Measurements from ENCODE around the gene TASP1.
"Not testable (repeated sequence)": the region's sequence is repeated elsewhere in the genome, so short reads cannot be mapped to it uniquely, and the experiment has no call there.

TASP1 gene

GRCh38 chr20:13626724-13627123 lies 12.0 kb downstream of the TASP1 start:
- peaks cover 5% of the 10 kb centered on the region for H3K36me3 ChIP-seq (replicated peaks; ENCODE audit: low read depth, low read length)

GRCh38 chr20:13625304-13625979 lies 13.3 kb downstream of the TASP1 start:
- Histone ChIP-seq H3K4me3 (ENCODE audit: low read length) (no peak overlapping the region), H3K9ac (ENCODE audit: low read length) (no peak overlapping the region), H3K27me3 (ENCODE audit: low read depth, low read length) (no peaks in the 10 kb centered on the region), H3K27ac (ENCODE audit: low read length) (no peak overlapping the region), H3K4me2 (ENCODE audit: low read length) (no peak overlapping the region), H3K9me3 (ENCODE audit: insufficient read depth, low read length) (no peaks in the 10 kb centered on the region), H4K20me1 (ENCODE audit: insufficient read depth, low read length) (no peaks in the 10 kb centered on the region), H2AFZ (ENCODE audit: low read depth, low read length) (no peak overlapping the region), H3K4me1 (ENCODE audit: low read length) (no peaks in the 10 kb centered on the region), H3K79me2 (ENCODE audit: low read length) (no peaks in the 10 kb centered on the region), H3K36me3 (replicated peaks; ENCODE audit: low read depth, low read length) (peaks cover 5% of the 10 kb centered on the region)
- TF ChIP-seq, protein P1, sequence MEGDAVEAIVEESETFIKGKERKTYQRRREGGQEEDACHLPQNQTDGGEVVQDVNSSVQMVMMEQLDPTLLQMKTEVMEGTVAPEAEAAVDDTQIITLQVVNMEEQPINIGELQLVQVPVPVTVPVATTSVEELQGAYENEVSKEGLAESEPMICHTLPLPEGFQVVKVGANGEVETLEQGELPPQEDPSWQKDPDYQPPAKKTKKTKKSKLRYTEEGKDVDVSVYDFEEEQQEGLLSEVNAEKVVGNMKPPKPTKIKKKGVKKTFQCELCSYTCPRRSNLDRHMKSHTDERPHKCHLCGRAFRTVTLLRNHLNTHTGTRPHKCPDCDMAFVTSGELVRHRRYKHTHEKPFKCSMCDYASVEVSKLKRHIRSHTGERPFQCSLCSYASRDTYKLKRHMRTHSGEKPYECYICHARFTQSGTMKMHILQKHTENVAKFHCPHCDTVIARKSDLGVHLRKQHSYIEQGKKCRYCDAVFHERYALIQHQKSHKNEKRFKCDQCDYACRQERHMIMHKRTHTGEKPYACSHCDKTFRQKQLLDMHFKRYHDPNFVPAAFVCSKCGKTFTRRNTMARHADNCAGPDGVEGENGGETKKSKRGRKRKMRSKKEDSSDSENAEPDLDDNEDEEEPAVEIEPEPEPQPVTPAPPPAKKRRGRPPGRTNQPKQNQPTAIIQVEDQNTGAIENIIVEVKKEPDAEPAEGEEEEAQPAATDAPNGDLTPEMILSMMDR (IDR thresholded peaks at IDR 0.05; ENCODE audit: low read depth, low read length) = no peak
- no peak for TF ChIP-seq EZH2phosphoT487 (IDR thresholded peaks at IDR 0.05; ENCODE audit: low read depth)

More at GRCh38 chr20:13626724-13627123, 12.0 kb downstream of the TASP1 start:
- Histone ChIP-seq H3K4me2 (ENCODE audit: low read length) (no peak overlapping the region), H3K27me3 (ENCODE audit: low read depth, low read length) (no peaks in the 10 kb centered on the region), H3K27ac (ENCODE audit: low read length) (no peak overlapping the region), H2AFZ (ENCODE audit: low read depth, low read length) (no peak overlapping the region), H3K4me1 (ENCODE audit: low read length) (no peaks in the 10 kb centered on the region), H3K79me2 (ENCODE audit: low read length) (peaks cover 3% of the 10 kb centered on the region; the same call in 1 of the 2 replicates), H3K9me3 (ENCODE audit: insufficient read depth, low read length) (no peaks in the 10 kb centered on the region), H3K9ac (ENCODE audit: low read length) (no peak overlapping the region), H4K20me1 (ENCODE audit: insufficient read depth, low read length) (no peaks in the 10 kb centered on the region), H3K4me3 (ENCODE audit: low read length) (no peak overlapping the region)
- TF ChIP-seq, protein P1 (IDR thresholded peaks at IDR 0.05; ENCODE audit: low read depth, low read length) = no peak
- TF ChIP-seq EZH2phosphoT487 (IDR thresholded peaks at IDR 0.05; ENCODE audit: low read depth) = no peak

- H3K27ac ChIP-seq (ENCODE audit: low read length); H3K4me3 ChIP-seq (ENCODE audit: low read length); H3K27me3 ChIP-seq (ENCODE audit: low read depth, low read length); H3K79me2 ChIP-seq (ENCODE audit: low read length); H2AFZ ChIP-seq (ENCODE audit: low read depth, low read length); H3K4me2 ChIP-seq (ENCODE audit: low read length); H3K4me1 ChIP-seq (ENCODE audit: low read length); H3K9ac ChIP-seq (ENCODE audit: low read length); H3K9me3 ChIP-seq (ENCODE audit: insufficient read depth, low read length); H3K36me3 ChIP-seq (replicated peaks; ENCODE audit: low read depth, low read length); H4K20me1 ChIP-seq (ENCODE audit: insufficient read depth, low read length): not testable (repeated sequence)
Observed at GRCh38 chr20:13619415-13619814, 19.3 kb downstream of the TASP1 start.

DNA sequence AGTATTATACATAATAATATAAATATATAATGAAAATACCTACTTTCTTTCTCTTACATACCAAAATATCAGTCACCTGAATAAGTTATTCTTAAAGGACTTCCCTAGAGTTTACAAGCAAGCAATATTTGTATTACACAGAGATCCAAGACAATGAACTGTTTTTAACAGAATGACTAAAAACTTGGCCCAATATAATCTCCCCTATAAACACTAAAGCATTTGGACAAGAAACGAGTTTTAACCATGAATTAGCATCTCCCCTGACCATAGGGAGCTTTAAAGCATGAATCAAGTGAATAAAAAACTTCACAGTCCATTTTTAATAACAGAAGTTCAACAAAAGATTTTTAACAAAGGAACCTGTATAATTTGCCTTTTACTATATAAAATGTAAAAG lies 20.3 kb downstream of the TASP1 start:
- H3K27me3 ChIP-seq (ENCODE audit: low read depth, low read length); H3K4me3 ChIP-seq (ENCODE audit: low read length); H3K27ac ChIP-seq (ENCODE audit: low read length); H2AFZ ChIP-seq (ENCODE audit: low read depth, low read length); H4K20me1 ChIP-seq (ENCODE audit: insufficient read depth, low read length); H3K4me1 ChIP-seq (ENCODE audit: low read length); H3K4me2 ChIP-seq (ENCODE audit: low read length); H3K79me2 ChIP-seq (ENCODE audit: low read length); H3K36me3 ChIP-seq (replicated peaks; ENCODE audit: low read depth, low read length); H3K9ac ChIP-seq (ENCODE audit: low read length); H3K9me3 ChIP-seq (ENCODE audit: insufficient read depth, low read length): not testable (repeated sequence)

- not testable (repeated sequence) for H3K27ac ChIP-seq (ENCODE audit: low read length); H3K79me2 ChIP-seq (ENCODE audit: low read length); H2AFZ ChIP-seq (ENCODE audit: low read depth, low read length)
Observed at GRCh38 chr20:13617585-13617984, 21.1 kb downstream of the TASP1 start.

GRCh38 chr20:13616713-13617112 lies 22.0 kb downstream of the TASP1 start:
- not testable (repeated sequence) for H3K9ac ChIP-seq (ENCODE audit: low read length); H4K20me1 ChIP-seq (ENCODE audit: insufficient read depth, low read length); H3K27ac ChIP-seq (ENCODE audit: low read length); H3K4me3 ChIP-seq (ENCODE audit: low read length); H3K4me2 ChIP-seq (ENCODE audit: low read length); H3K36me3 ChIP-seq (replicated peaks; ENCODE audit: low read depth, low read length); H3K9me3 ChIP-seq (ENCODE audit: insufficient read depth, low read length); H3K27me3 ChIP-seq (ENCODE audit: low read depth, low read length); H3K4me1 ChIP-seq (ENCODE audit: low read length); H3K79me2 ChIP-seq (ENCODE audit: low read length); H2AFZ ChIP-seq (ENCODE audit: low read depth, low read length)

More at GRCh38 chr20:13617585-13617984, 21.1 kb downstream of the TASP1 start:
- not testable (repeated sequence) for H3K4me1 ChIP-seq (ENCODE audit: low read length); H3K9me3 ChIP-seq (ENCODE audit: insufficient read depth, low read length); H3K9ac ChIP-seq (ENCODE audit: low read length); H3K27me3 ChIP-seq (ENCODE audit: low read depth, low read length); H3K4me2 ChIP-seq (ENCODE audit: low read length); H3K36me3 ChIP-seq (replicated peaks; ENCODE audit: low read depth, low read length); H4K20me1 ChIP-seq (ENCODE audit: insufficient read depth, low read length); H3K4me3 ChIP-seq (ENCODE audit: low read length)

Data from OCI-LY3 (cell line).